Keratinocyte (primary cell): ENCODE measurements around the gene PTPRT. TPM values are rescaled to one million over a fixed set of nuclear protein-coding genes. Genes with fewer than 3 reads are reported as not detected.

Experiments used
- DNase-seq: peaks from one replicate; pipeline ENCODE4 v3.0.0-alpha.2; 2011; ENCODE audit warnings: low read depth, missing footprints, low spot score
- FAIRE-seq: peaks from 2 replicates; lab custom pipeline; 2011; peaks lifted over from hg19 to GRCh38; lab: Jason Lieb, UNC
- H2AFZ ChIP-seq: 2 replicates; pipeline ENCODE4 v1.6.0; 2012; ENCODE audit warnings: low read length, control low read depth, inconsistent platforms; ENCODE audit not compliant: control insufficient read depth
- H3K27ac ChIP-seq: 2 replicates; pipeline ENCODE4 v1.5.1; 2011; ENCODE audit warnings: low read length; ENCODE audit not compliant: control insufficient read depth, insufficient read depth
- H3K27me3 ChIP-seq: 3 replicates; pipeline ENCODE4 v1.6.0; 2011; ENCODE audit warnings: low read length; ENCODE audit not compliant: control insufficient read depth, insufficient read depth; ENCODE audit errors: extremely low read depth
- H3K36me3 ChIP-seq, 2 experiments: 2 replicates in 1 of 2; 3 replicates in 1 of 2; pipeline ENCODE4 v1.5.1; 2011; ENCODE audit warnings: low read length in 2 of 2, mild to moderate bottlenecking in 1 of 2; ENCODE audit not compliant: control insufficient read depth in 2 of 2, insufficient read depth in 2 of 2; ENCODE audit errors: extremely low read depth in 1 of 2
- H3K4me1 ChIP-seq: 3 replicates; pipeline ENCODE4 v1.5.1; 2011; ENCODE audit warnings: low read length; ENCODE audit not compliant: control insufficient read depth, insufficient read depth; ENCODE audit errors: extremely low read depth
- H3K4me2 ChIP-seq: 3 replicates; pipeline ENCODE4 v1.6.0; 2011; ENCODE audit warnings: low read depth, low read length; ENCODE audit not compliant: control insufficient read depth, insufficient read depth; ENCODE audit errors: extremely low read depth
- H3K4me3 ChIP-seq, 3 experiments: fragments of 200-600 bp in 1 of 3; sonication (generic) in 1 of 3; 2 replicates in 2 of 3; 3 replicates in 1 of 3; pipeline ENCODE4 v1.5.1; 2011 to 2016; ENCODE audit warnings: low read length in 3 of 3, mild to moderate bottlenecking in 3 of 3, control low read depth in 2 of 3, inconsistent platforms in 1 of 3, low read depth in 1 of 3, mixed read lengths in 1 of 3, mixed run types in 1 of 3, moderate library complexity in 1 of 3; ENCODE audit not compliant: control insufficient read depth in 2 of 3, insufficient read depth in 2 of 3; ENCODE audit errors: extremely low read depth in 1 of 3
- H3K79me2 ChIP-seq: 2 replicates; pipeline ENCODE4 v1.6.0; 2012; ENCODE audit warnings: low read length; ENCODE audit not compliant: control insufficient read depth, insufficient read depth
- H3K9ac ChIP-seq: 3 replicates; pipeline ENCODE4 v1.6.0; 2011; ENCODE audit warnings: low read length; ENCODE audit not compliant: control insufficient read depth, insufficient read depth; ENCODE audit errors: extremely low read depth
- H3K9me1 ChIP-seq: 3 replicates; pipeline ENCODE4 v1.6.0; 2011; ENCODE audit warnings: low read length; ENCODE audit not compliant: control insufficient read depth, insufficient read depth; ENCODE audit errors: extremely low read depth
- H3K9me3 ChIP-seq: 2 replicates; pipeline ENCODE4 v1.5.1; 2012; ENCODE audit warnings: low read depth, low read length; ENCODE audit not compliant: control insufficient read depth
- H4K20me1 ChIP-seq: 3 replicates; pipeline ENCODE4 v1.6.0; 2011; ENCODE audit warnings: low read length; ENCODE audit not compliant: control insufficient read depth, insufficient read depth; ENCODE audit errors: extremely low read depth
- CTCF ChIP-seq, 3 experiments: IDR thresholded peaks in 1 of 3; conservative IDR thresholded peaks in 1 of 3; optimal IDR thresholded peaks in 1 of 3; 2 replicates in 2 of 3; 3 replicates in 1 of 3; pipeline versions ENCODE3 to v1.5.1; 2011; ENCODE audit warnings: low read length in 3 of 3, mild to moderate bottlenecking in 3 of 3, moderate library complexity in 2 of 3, control low read depth in 1 of 3, inconsistent platforms in 1 of 3; ENCODE audit not compliant: insufficient read depth in 2 of 3; ENCODE audit errors: extremely low read depth in 1 of 3
- EZH2 ChIP-seq: IDR thresholded peaks from one replicate; pipeline ENCODE4 v1.6.1; 2012; ENCODE audit warnings: inconsistent platforms, mild to moderate bottlenecking, low read length, moderate library complexity
- dilution Hi-C: fragments of 300-500 bp; cut with MboI; formaldehyde crosslinking; loops from one replicate; pipeline ENCODE4 v1.7.0; 2020; ENCODE audit warnings: low sequenced_read_pairs; ENCODE audit not compliant: extremely low pct_ligation_motif_present
- polyA plus RNA-seq, 5 experiments: library from polyadenylated mRNA; depleted of rRNA in 3 of 5; stranded (reverse) in 3 of 5; stranded (forward) in 1 of 5; unstranded in 1 of 5; fragments of >200 nt; gene quantifications; 1 replicate in 1 of 5; 2 replicates in 3 of 5; 3 replicates in 1 of 5; pipeline versions ENCODE4 v1.2.1 to v1.2.3, GENCODE V29; 2011 to 2012; ENCODE audit warnings: missing spikeins in 2 of 5, low read depth in 1 of 5, low replicate concordance in 1 of 5

PTPRT gene
- polyA plus RNA-seq, 1 donor (not counting 4 experiments of a cell fraction or from before 2014, with no cell fraction given): not detected

- H3K36me3 ChIP-seq: no peaks in the 10 kb centered on the region
- no peak for TF ChIP-seq EZH2
- no peak for TF ChIP-seq CTCF (optimal IDR thresholded peaks at IDR 0.05 in 1 of 3, IDR thresholded peaks at IDR 0.05 in 1 of 3, conservative IDR thresholded peaks at IDR 0.05 in 1 of 3; ENCODE audit: extremely low read depth in 1 of 3, insufficient read depth in 2 of 3, low read length in 3 of 3)
- H3K27ac ChIP-seq: no peak overlapping the region
- H4K20me1 ChIP-seq: no peaks in the 10 kb centered on the region
- no peak overlapping the region for H2AFZ ChIP-seq
- dilution Hi-C loops: no loop called here
- DNase-seq: no peak
- H3K9me1 ChIP-seq: no peaks in the 10 kb centered on the region
- no peak overlapping the region for H3K9ac ChIP-seq
- peaks cover 3% of the 10 kb centered on the region for H3K9me3 ChIP-seq
- no peaks in the 10 kb centered on the region for H3K79me2 ChIP-seq
- H3K4me1 ChIP-seq: no peaks in the 10 kb centered on the region
- H3K4me2 ChIP-seq: no peak overlapping the region
- H3K27me3 ChIP-seq: no peaks in the 10 kb centered on the region
- no peak overlapping the region for H3K4me3 ChIP-seq
- FAIRE-seq: no peak
Observed at GRCh38 chr20:42402455-42402854, 787.3 kb downstream of the PTPRT start.

GRCh38 chr20:42401613-42402012 is 788.1 kb downstream of the PTPRT start:
- Histone ChIP-seq H2AFZ (no peak overlapping the region), H3K4me1 (no peaks in the 10 kb centered on the region), H4K20me1 (no peaks in the 10 kb centered on the region), H3K27ac (no peak overlapping the region), H3K79me2 (no peaks in the 10 kb centered on the region), H3K4me3 (no peak overlapping the region), H3K9ac (no peak overlapping the region), H3K9me1 (no peaks in the 10 kb centered on the region), H3K36me3 (no peaks in the 10 kb centered on the region), H3K9me3 (peaks cover 3% of the 10 kb centered on the region), H3K27me3 (no peaks in the 10 kb centered on the region), H3K4me2 (no peak overlapping the region)
- dilution Hi-C loops: no loop called here
- TF ChIP-seq EZH2 (no peak), CTCF (optimal IDR thresholded peaks at IDR 0.05 in 1 of 3, IDR thresholded peaks at IDR 0.05 in 1 of 3, conservative IDR thresholded peaks at IDR 0.05 in 1 of 3; ENCODE audit: extremely low read depth in 1 of 3, insufficient read depth in 2 of 3, low read length in 3 of 3) (no peak)
- DNase-seq (no peak), FAIRE-seq (no peak)
